H1 (cell line): ENCODE measurements around the gene METAP1D. TPM values are rescaled to one million over a fixed set of nuclear protein-coding genes. Genes with fewer than 3 reads are reported as not detected.

Experiments
- CTCF ChIA-PET: fragments of 300-600 bp; sonication (Branson Sonifier 250); formaldehyde crosslinking; loops from one replicate; lab custom pipeline; 2021; ENCODE audit not compliant: partially characterized antibody; lab: Charles Lee
- POLR2A ChIA-PET: fragments of 300-600 bp; sonication (Branson Sonifier 250); formaldehyde crosslinking; loops from one replicate; lab custom pipeline; 2021; ENCODE audit warnings: inconsistent platforms; ENCODE audit not compliant: partially characterized antibody; lab: Charles Lee
- DNase-seq, 2 experiments: peaks; one replicate each; pipeline versions ENCODE4 v3.0.0 to v3.0.0-alpha.2; 2010 to 2022; ENCODE audit warnings: low spot score in 2 of 2, low read depth in 1 of 2, mixed read lengths in 1 of 2
- FAIRE-seq: peaks from 2 replicates; lab custom pipeline; 2011; peaks lifted over from hg19 to GRCh38; lab: Jason Lieb, UNC
- H2AFZ ChIP-seq: 2 replicates; pipeline ENCODE4 v1.8.1; 2012; ENCODE audit warnings: low read length, inconsistent platforms
- H2AK5ac ChIP-seq: 2 replicates; pipeline ENCODE4 v1.6.1; 2013; ENCODE audit warnings: low read depth, low read length
- H2BK120ac ChIP-seq: replicated peaks from 2 replicates; pipeline ENCODE3; 2013; ENCODE audit warnings: low read depth, low read length, inconsistent platforms
- H2BK12ac ChIP-seq: 2 replicates; pipeline ENCODE4 v1.6.1; 2013; ENCODE audit warnings: low read depth, low read length
- H2BK15ac ChIP-seq: 2 replicates; pipeline ENCODE4 v1.6.1; 2013; ENCODE audit warnings: low read length
- H2BK20ac ChIP-seq: 2 replicates; pipeline ENCODE4 v1.6.1; 2013; ENCODE audit warnings: low read length
- H2BK5ac ChIP-seq: 2 replicates; pipeline ENCODE4 v1.6.1; 2013; ENCODE audit warnings: low read depth, low read length
- H3K14ac ChIP-seq: 2 replicates; pipeline ENCODE4 v1.6.1; 2013; ENCODE audit warnings: inconsistent platforms; ENCODE audit not compliant: insufficient read length
- H3K18ac ChIP-seq: 2 replicates; pipeline ENCODE4 v1.6.1; 2013; ENCODE audit warnings: low read length; ENCODE audit errors: extremely low read depth
- H3K23ac ChIP-seq: 2 replicates; pipeline ENCODE4 v1.6.1; 2013; ENCODE audit warnings: inconsistent platforms; ENCODE audit not compliant: insufficient read length
- H3K23me2 ChIP-seq: 2 replicates; pipeline ENCODE4 v1.6.1; 2013; ENCODE audit warnings: low read depth, low read length
- H3K27ac ChIP-seq: 2 replicates; pipeline ENCODE4 v1.6.1; 2011; ENCODE audit warnings: low read depth, low read length, inconsistent platforms
- H3K27me3 ChIP-seq, 4 experiments: replicated peaks in 1 of 4; 1 replicate in 1 of 4; 2 replicates in 3 of 4; pipeline versions ENCODE4 v1.6.1 to v1.8.1; 2011 to 2013; ENCODE audit warnings: low read length in 3 of 4, mild to moderate bottlenecking in 3 of 4, inconsistent platforms in 2 of 4, mixed read lengths in 2 of 4, moderate library complexity in 1 of 4; ENCODE audit not compliant: control insufficient read depth in 3 of 4, insufficient read depth in 3 of 4; ENCODE audit errors: extremely low read depth in 1 of 4
- H3K36me3 ChIP-seq, 4 experiments: 2 replicates each; pipeline versions ENCODE4 v1.6.1 to v1.8.1; 2011 to 2013; ENCODE audit warnings: mild to moderate bottlenecking in 4 of 4, low read length in 3 of 4, moderate library complexity in 2 of 4, control low read depth in 1 of 4, inconsistent platforms in 1 of 4; ENCODE audit not compliant: insufficient read depth in 4 of 4, control insufficient read depth in 2 of 4
- H3K4ac ChIP-seq: replicated peaks from 2 replicates; pipeline ENCODE3; 2013; ENCODE audit warnings: low read length, low read depth, mixed read lengths, inconsistent platforms; ENCODE audit not compliant: insufficient read length
- H3K4me1 ChIP-seq, 4 experiments: replicated peaks in 1 of 4; 1 replicate in 1 of 4; 2 replicates in 3 of 4; pipeline versions ENCODE4 v1.6.1 to v1.8.1; 2011 to 2013; ENCODE audit warnings: low read length in 3 of 4, inconsistent platforms in 2 of 4, mixed read lengths in 1 of 4; ENCODE audit not compliant: insufficient read depth in 4 of 4, control insufficient read depth in 3 of 4
- H3K4me2 ChIP-seq, 2 experiments: 2 replicates each; pipeline versions ENCODE4 v1.6.1 to v1.8.1; 2011 to 2013; ENCODE audit warnings: low read depth in 2 of 2, low read length in 2 of 2, control low read depth in 1 of 2, inconsistent platforms in 1 of 2, mild to moderate bottlenecking in 1 of 2; ENCODE audit not compliant: insufficient read depth in 1 of 2
- H3K4me3 ChIP-seq, 4 experiments: fragments of 200-600, 300-600 bp in 1 of 4; sonication (generic), shearing (Covaris generic), sonication (Bioruptor Twin) in 1 of 4; 2 replicates each; pipeline versions ENCODE4 v1.5.1 to v1.8.1; 2011 to 2016; ENCODE audit warnings: low read length in 4 of 4, low read depth in 3 of 4, control low read depth in 2 of 4, inconsistent platforms in 2 of 4, mild to moderate bottlenecking in 2 of 4, mixed read lengths in 1 of 4, moderate library complexity in 1 of 4; ENCODE audit not compliant: insufficient read depth in 2 of 4; ENCODE audit errors: extremely low read depth in 1 of 4
- H3K56ac ChIP-seq: replicated peaks from 2 replicates; pipeline ENCODE3; 2013; ENCODE audit warnings: low read depth, mild to moderate bottlenecking, mixed read lengths, low read length, inconsistent platforms; ENCODE audit not compliant: insufficient read length
- H3K79me1 ChIP-seq: 2 replicates; pipeline ENCODE4 v1.6.1; 2013; ENCODE audit warnings: low read depth, low read length, control low read depth
- H3K79me2 ChIP-seq, 2 experiments: 2 replicates each; pipeline versions ENCODE4 v1.6.1 to v1.8.1; 2012 to 2013; ENCODE audit warnings: low read length in 2 of 2, mild to moderate bottlenecking in 2 of 2, inconsistent platforms in 1 of 2; ENCODE audit not compliant: insufficient read depth in 2 of 2, control insufficient read depth in 1 of 2
- H3K9ac ChIP-seq, 4 experiments: replicated peaks in 1 of 4; 1 replicate in 1 of 4; 2 replicates in 3 of 4; pipeline versions ENCODE4 v1.6.1 to v1.8.1; 2011 to 2013; ENCODE audit warnings: low read depth in 3 of 4, low read length in 3 of 4, control low read depth in 2 of 4, mild to moderate bottlenecking in 2 of 4, moderate library complexity in 2 of 4, inconsistent platforms in 1 of 4; ENCODE audit errors: extremely low read depth in 1 of 4
- H3K9me3 ChIP-seq, 2 experiments: 2 replicates each; pipeline versions ENCODE4 v1.6.1 to v1.8.1; 2012 to 2013; ENCODE audit warnings: mild to moderate bottlenecking in 2 of 2, moderate library complexity in 2 of 2, control low read depth in 1 of 2, inconsistent platforms in 1 of 2, low read depth in 1 of 2, low read length in 1 of 2, mixed read lengths in 1 of 2; ENCODE audit not compliant: insufficient read depth in 2 of 2
- H4K20me1 ChIP-seq, 2 experiments: replicated peaks in 1 of 2; 2 replicates each; pipeline versions ENCODE3 to v1.8.1; 2011 to 2013; ENCODE audit warnings: inconsistent platforms in 2 of 2, low read length in 2 of 2, mild to moderate bottlenecking in 1 of 2; ENCODE audit not compliant: insufficient read depth in 2 of 2, control insufficient read depth in 1 of 2
- H4K5ac ChIP-seq: 2 replicates; pipeline ENCODE4 v1.6.1; 2013; ENCODE audit warnings: low read length, low read depth, mixed read lengths, inconsistent platforms; ENCODE audit not compliant: insufficient read length
- H4K8ac ChIP-seq: 2 replicates; pipeline ENCODE4 v1.8.0; 2013; ENCODE audit warnings: mild to moderate bottlenecking, moderate library complexity, low read length, inconsistent platforms; ENCODE audit not compliant: insufficient read depth; ENCODE audit errors: extremely low read depth
- H4K91ac ChIP-seq: replicated peaks from 2 replicates; pipeline ENCODE3; 2013; ENCODE audit warnings: low read length, mixed read lengths, inconsistent platforms; ENCODE audit not compliant: insufficient read length
- CBX8 ChIP-seq: fragments of 300-800, 300-1000 bp; sonication (generic); IDR thresholded peaks from 2 replicates; pipeline ENCODE4 v1.7.1; 2016; ENCODE audit warnings: low read depth, low read length, borderline replicate concordance
- CHD2 ChIP-seq: IDR thresholded peaks from 2 replicates; pipeline ENCODE4 v1.6.1; 2012; ENCODE audit warnings: low read length, improper control_type of control experiment
- EGR1 ChIP-seq: IDR thresholded peaks from 2 replicates; pipeline ENCODE4 v1.6.1; 2011; ENCODE audit warnings: low read depth, low read length, borderline replicate concordance
- EZH2 ChIP-seq: fragments of 200-600 bp; sonication (generic); IDR thresholded peaks from 2 replicates; pipeline ENCODE4 v1.7.1; 2012; ENCODE audit warnings: low read depth, mild to moderate bottlenecking, moderate library complexity, low read length, inconsistent platforms; ENCODE audit not compliant: severe bottlenecking
- RBBP5 ChIP-seq: IDR thresholded peaks from 2 replicates; pipeline ENCODE4 v1.7.1; 2012; ENCODE audit warnings: low read depth, mild to moderate bottlenecking, inconsistent platforms, low read length, moderate library complexity, borderline replicate concordance
- SIN3A ChIP-seq, 2 experiments: IDR thresholded peaks in 1 of 2; conservative IDR thresholded peaks in 1 of 2; 2 replicates each; pipeline ENCODE4 v1.6.1; 2011 to 2012; ENCODE audit warnings: low read length in 2 of 2, improper control_type of control experiment in 1 of 2, low read depth in 1 of 2, mild to moderate bottlenecking in 1 of 2
- SUZ12 ChIP-seq: fragments of 200-600 bp; sonication (generic); IDR thresholded peaks from 2 replicates; pipeline ENCODE4 v1.6.1; 2012; ENCODE audit warnings: mild to moderate bottlenecking, inconsistent platforms, low read length, moderate library complexity, mixed read lengths
- YY1 ChIP-seq: IDR thresholded peaks from 2 replicates; pipeline ENCODE4 v1.6.1; 2011; ENCODE audit warnings: low read depth, mild to moderate bottlenecking, low read length
- WGBS, 2 experiments: shearing (Covaris generic) in 1 of 2; methylation state at CpG; one replicate each; pipeline versions ENCODE4 v1.1.6 to v1.1.7; 2013 to 2015; ENCODE audit warnings: low lambda C conversion rate in 2 of 2, mixed read lengths in 2 of 2, inconsistent platforms in 1 of 2, low coverage in 1 of 2, missing lambda C conversion rate in 1 of 2; ENCODE audit not compliant: insufficient replicate concordance in 2 of 2, insufficient coverage in 1 of 2, insufficient read length in 1 of 2; ENCODE audit errors: extremely low coverage in 1 of 2, missing lambda C conversion rate in 1 of 2; 5-methylcytosine and 5-hydroxymethylcytosine counted together
- polyA plus RNA-seq, 7 experiments: library from polyadenylated mRNA; depleted of rRNA in 3 of 7; stranded (reverse) in 5 of 7; unstranded in 2 of 7; fragments of >200 nt in 5 of 7; fragments of 200-250 nt in 2 of 7; gene quantifications; 1 replicate in 5 of 7; 2 replicates in 1 of 7; 4 replicates in 1 of 7; pipeline versions ENCODE4 v1.2.1 to v1.2.3, GENCODE V29; 2011 to 2013; ENCODE audit warnings: missing spikeins in 2 of 7, mixed read lengths in 2 of 7
- total RNA-seq: library from RNA; stranded (reverse); fragmentation: NEBNext Ultra II Directional; extraction: Animal tissue kit (Norgen Biotek cat#: 25700); gene quantifications from 2 replicates; pipeline ENCODE4 v1.2.1, GENCODE V29; 2021

Gene METAP1D
- total and polyA plus RNA-seq, 2 of the 8 experiments (the other 6 are each of a cell fraction or from before 2014, with no cell fraction given) = 3.9 to 6.2 TPM

- peak in 1 of 2 experiments; percentile 66 for DNase-seq
- TF ChIP-seq SUZ12 (peak; percentile 85), YY1 (no peak), EZH2 (peak; percentile 89), CHD2 (no peak), CBX8 (peak; percentile 84; the same call in 1 of the 2 replicates), EGR1 (peak; percentile 91), RBBP5 (0 out of 2 replicates have a peak, but pooled peaks have one; percentile 32), SIN3A (conservative IDR thresholded peaks at IDR 0.05 in 1 of 2, IDR thresholded peaks at IDR 0.05 in 1 of 2; ENCODE audit: low read depth in 1 of 2, low read length in 2 of 2) (no peak)
- 2% methylated on average over 45 of the region's 55 CpGs; no CpG with 5 or more reads in 1 of the 2 experiments for WGBS, 2 experiments
- H3K27me3 ChIP-seq = peaks cover 91 to 100% (median 97%) of the 10 kb centered on the region in 4 experiments
- peaks cover 17 to 29% of the 10 kb centered on the region in 2 experiments for H4K20me1 ChIP-seq
- H2AK5ac ChIP-seq = no peak overlapping the region
- peaks cover 16% of the 10 kb centered on the region; the same call in 1 of the 2 replicates for H3K23me2 ChIP-seq
- no peak overlapping the region for H2BK5ac ChIP-seq
- H3K27ac ChIP-seq = no peak overlapping the region
- peaks cover 0 to 11% (median 0%) of the 10 kb centered on the region in 4 experiments; a peak in 1 of 8 replicates for H3K36me3 ChIP-seq
- peak overlapping the region; percentile 70 to 97 for H3K4me2 ChIP-seq
- H3K4ac ChIP-seq = no peak overlapping the region
- H2AFZ ChIP-seq = no peak overlapping the region
- H3K79me1 ChIP-seq = no peaks in the 10 kb centered on the region
- H3K14ac ChIP-seq = no peak overlapping the region
- H3K4me3 ChIP-seq = peak overlapping the region; percentile 11 to 57 (median 22); a peak in 5 of 8 replicates
- no peak overlapping the region for H3K56ac ChIP-seq
- POLR2A ChIA-PET = interaction anchor here (2.0 to 16.0 kb wide), 2 partner anchors 9 to 10 kb away, joined by 8 to 184 read pairs; partner anchors contain the start of gene DLX1
- CTCF ChIA-PET = interaction anchor here (0.6 to 12.4 kb wide), 8 partner anchors 6 to 500 kb away, joined by 3 to 198 read pairs (median 4); partner anchors contain the start of genes DLX1 and DLX2
- H2BK15ac ChIP-seq = peak overlapping the region; percentile 16; the same call in 1 of the 2 replicates
- H4K8ac ChIP-seq = no peak overlapping the region; the same call in 1 of the 2 replicates
- peak overlapping the region; percentile 71; the same call in 1 of the 2 replicates for H3K18ac ChIP-seq
- no peak overlapping the region for H3K23ac ChIP-seq
- H2BK20ac ChIP-seq = no peak overlapping the region; the same call in 1 of the 2 replicates
- FAIRE-seq = no peak
- no peaks in the 10 kb centered on the region for H3K79me2 ChIP-seq
- peaks cover 6 to 48% (median 28%) of the 10 kb centered on the region in 4 experiments for H3K4me1 ChIP-seq
- H3K9ac ChIP-seq = no peak overlapping the region
- 0 out of 2 replicates have a peak overlapping the region, but pooled peaks have one; percentile 17 for H2BK12ac ChIP-seq
- H3K9me3 ChIP-seq = no peaks in the 10 kb centered on the region
- H4K91ac ChIP-seq = no peak overlapping the region
- no peak overlapping the region for H2BK120ac ChIP-seq
- no peak overlapping the region for H4K5ac ChIP-seq
These were observed 97.1 kb downstream of the METAP1D start for GRCh38 chr2:172096626-172097547.
